ENCODE measurements around the gene BCR. TPM values are rescaled to one million over a fixed set of nuclear protein-coding genes. Genes with fewer than 3 reads are reported as not detected.

The BCR gene
- total RNA-seq, 1 donor from 2014 or later = 78.3 TPM

DNA sequence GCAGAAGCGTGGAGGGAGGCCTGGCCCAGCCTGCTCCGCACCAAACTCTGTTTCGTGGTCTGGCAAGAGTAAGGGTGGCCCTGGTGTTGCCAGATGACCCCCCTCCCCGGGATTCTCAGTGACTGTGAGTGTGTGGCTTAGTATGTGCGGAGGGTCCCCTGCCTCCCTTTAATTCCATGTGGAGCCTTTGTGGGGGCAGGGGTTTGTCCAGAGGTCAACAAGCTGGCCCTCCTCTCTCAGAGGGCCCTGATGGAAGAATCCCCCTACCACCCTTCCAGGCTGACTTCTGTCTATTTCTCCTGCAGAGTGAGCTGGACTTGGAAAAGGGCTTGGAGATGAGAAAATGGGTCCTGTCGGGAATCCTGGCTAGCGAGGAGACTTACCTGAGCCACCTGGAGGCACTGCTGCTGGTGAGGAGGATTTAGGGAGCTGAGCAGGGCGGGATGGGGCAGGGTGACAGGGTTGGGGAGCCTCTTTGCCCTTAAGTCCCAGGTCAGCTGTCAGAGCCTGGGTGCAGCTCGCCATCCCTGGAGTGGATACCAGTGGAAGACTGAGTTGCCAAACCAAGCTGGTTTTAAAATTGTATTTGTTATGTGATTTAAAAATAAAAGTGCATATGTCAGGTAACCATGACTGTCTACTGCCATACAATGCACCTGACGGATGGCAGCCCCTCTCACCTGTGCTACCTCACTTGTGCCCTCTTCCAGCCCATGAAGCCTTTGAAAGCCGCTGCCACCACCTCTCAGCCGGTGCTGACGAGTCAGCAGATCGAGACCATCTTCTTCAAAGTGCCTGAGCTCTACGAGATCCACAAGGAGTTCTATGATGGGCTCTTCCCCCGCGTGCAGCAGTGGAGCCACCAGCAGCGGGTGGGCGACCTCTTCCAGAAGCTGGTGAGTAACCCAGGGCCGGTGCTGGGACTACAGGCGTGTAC, 80.6 kb downstream of the BCR start:
- intact Hi-C loops (cut with DNase I) = no loop called here
- no peaks in the 10 kb centered on the region for H3K27me3 ChIP-seq
- H3K4me3 ChIP-seq = no peak overlapping the region
- H3K36me3 ChIP-seq = peaks cover 39% of the 10 kb centered on the region
- TF ChIP-seq CTCF (IDR thresholded peaks at IDR 0.05) = no peak
- ATAC-seq (no peak), DNase-seq (no peak)
- no peak overlapping the region for H3K27ac ChIP-seq
- H3K4me1 ChIP-seq = peaks cover 15% of the 10 kb centered on the region
- H3K9me3 ChIP-seq = no peaks in the 10 kb centered on the region

DNA sequence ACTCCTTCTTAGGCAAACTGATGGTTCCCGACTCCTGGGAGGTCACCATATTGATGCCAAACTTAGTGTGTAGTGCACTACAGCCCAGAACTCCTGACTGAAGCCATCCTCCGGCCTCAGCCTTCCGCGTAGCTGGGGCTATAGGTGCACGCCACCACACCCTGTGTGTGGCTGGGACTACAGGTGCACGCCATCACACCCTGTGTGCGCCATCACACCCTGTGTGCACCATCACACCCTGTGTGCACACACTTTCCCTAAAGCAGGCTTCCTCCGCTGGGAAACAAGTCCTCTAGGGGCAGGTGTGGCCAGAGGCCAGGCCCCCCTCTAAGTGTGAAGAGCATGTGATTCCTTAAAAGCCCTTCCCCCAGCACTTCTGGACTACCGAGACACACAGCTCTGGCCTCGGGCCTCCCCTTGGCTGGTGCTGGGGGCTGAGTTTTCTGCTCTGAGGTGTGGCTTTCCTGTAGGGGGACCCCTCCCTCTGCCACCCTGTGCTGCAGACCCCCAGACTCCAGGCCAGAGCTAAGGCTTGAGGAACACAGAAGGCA, 81.7 kb downstream of the BCR start:
- H3K27me3 ChIP-seq = no peaks in the 10 kb centered on the region
- no peak for TF ChIP-seq CTCF (IDR thresholded peaks at IDR 0.05)
- peaks cover 7% of the 10 kb centered on the region for H3K4me1 ChIP-seq
- ATAC-seq (no peak), DNase-seq (no peak)
- no peak overlapping the region for H3K4me3 ChIP-seq
- peaks cover 38% of the 10 kb centered on the region for H3K36me3 ChIP-seq
- no peak overlapping the region for H3K27ac ChIP-seq
- H3K9me3 ChIP-seq = no peaks in the 10 kb centered on the region
- intact Hi-C loops (cut with DNase I) = no loop called here

- intact Hi-C loops (cut with DNase I) = no loop called here
- no peaks in the 10 kb centered on the region for H3K9me3 ChIP-seq
- H3K4me1 ChIP-seq = no peaks in the 10 kb centered on the region
- DNase-seq (no peak), ATAC-seq (no peak)
- peaks cover 38% of the 10 kb centered on the region for H3K36me3 ChIP-seq
- H3K4me3 ChIP-seq = no peak overlapping the region
- H3K27ac ChIP-seq = no peak overlapping the region
- H3K27me3 ChIP-seq = no peaks in the 10 kb centered on the region
- no peak for TF ChIP-seq CTCF (IDR thresholded peaks at IDR 0.05)
Observed at GRCh38 chr22:23262518-23263332, 82.4 kb downstream of the BCR start.

DNA sequence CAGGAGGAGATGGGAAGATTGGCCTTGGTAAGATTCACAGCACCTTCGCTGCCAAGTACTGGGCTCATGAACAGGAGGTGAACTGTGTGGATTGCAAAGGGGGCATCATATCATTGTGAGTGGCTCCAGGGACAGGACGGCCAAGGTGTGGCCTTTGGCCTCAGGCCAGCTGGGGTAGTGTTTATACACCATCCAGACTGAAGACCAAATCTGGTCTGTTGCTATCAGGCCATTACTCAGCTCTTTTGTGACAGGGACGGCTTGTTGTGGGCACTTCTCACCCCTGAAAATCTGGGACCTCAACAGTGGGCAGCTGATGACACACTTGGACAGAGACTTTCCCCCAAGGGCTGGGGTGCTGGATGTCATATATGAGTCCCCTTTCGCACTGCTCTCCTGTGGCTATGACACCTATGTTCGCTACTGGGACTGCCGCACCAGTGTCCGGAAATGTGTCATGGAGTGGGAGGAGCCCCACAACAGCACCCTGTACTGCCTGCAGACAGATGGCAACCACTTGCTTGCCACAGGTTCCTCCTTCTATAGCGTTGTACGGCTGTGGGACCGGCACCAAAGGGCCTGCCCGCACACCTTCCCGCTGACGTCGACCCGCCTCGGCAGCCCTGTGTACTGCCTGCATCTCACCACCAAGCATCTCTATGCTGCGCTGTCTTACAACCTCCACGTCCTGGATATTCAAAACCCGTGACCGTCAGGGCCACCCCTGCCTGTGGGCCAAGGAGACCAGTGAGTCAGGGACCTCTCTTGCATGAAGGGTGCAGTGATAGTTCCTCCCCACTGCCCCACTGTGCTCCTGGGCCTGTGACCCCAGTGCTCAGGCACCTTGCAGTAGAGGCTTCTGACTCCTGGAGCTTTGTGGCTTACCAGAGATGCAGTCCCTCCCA, 83.6 kb downstream of the BCR start:
- no peak overlapping the region for H3K27ac ChIP-seq
- H3K4me3 ChIP-seq = no peak overlapping the region

More for the DNA sequence above, 83.6 kb downstream of the BCR start:
- H3K36me3 ChIP-seq = peaks cover 46% of the 10 kb centered on the region
- H3K27me3 ChIP-seq = no peaks in the 10 kb centered on the region
- DNase-seq = no peak
- ATAC-seq = peak; percentile 53
- intact Hi-C loops (cut with DNase I) = no loop called here
- no peaks in the 10 kb centered on the region for H3K9me3 ChIP-seq
- no peaks in the 10 kb centered on the region for H3K4me1 ChIP-seq
- TF ChIP-seq CTCF (IDR thresholded peaks at IDR 0.05) = no peak

All from upper lobe of right lung (tissue), 1 donor.